Natural killer cell (primary cell): ENCODE measurements around the gene TSPOAP1. TPM values are rescaled to one million over a fixed set of nuclear protein-coding genes. Genes with fewer than 3 reads are reported as not detected.

Experiments used
- ATAC-seq, 3 donors: fragments of 150-1000 bp in 2 of 3; fragments of 200-7000 bp in 1 of 3; cut with Tn5 transposase; 1 replicate in 1 of 3; 2 replicates in 2 of 3; pipeline ENCODE4 v1.10.0; 2021; ENCODE audit warnings: mild to moderate bottlenecking in 2 of 3, moderate library complexity in 2 of 3
- DNase-seq, 2 donors: peaks; one replicate each; pipeline versions ENCODE4 v3.0.0 to v3.0.0-alpha.2; 2013 to 2021; ENCODE audit warnings: mixed read lengths in 1 of 2
- H3K27ac ChIP-seq: one replicate; pipeline ENCODE4 v1.5.1; 2013; ENCODE audit warnings: mild to moderate bottlenecking, low read length
- H3K27me3 ChIP-seq: one replicate; pipeline ENCODE4 v1.6.1; 2013; ENCODE audit warnings: low read length; ENCODE audit not compliant: control insufficient read depth, insufficient read depth
- H3K36me3 ChIP-seq: one replicate; pipeline ENCODE4 v1.6.1; 2013; ENCODE audit warnings: low read length; ENCODE audit not compliant: control insufficient read depth, insufficient read depth
- H3K4me1 ChIP-seq: one replicate; pipeline ENCODE4 v1.6.1; 2013; ENCODE audit warnings: low read length; ENCODE audit not compliant: control insufficient read depth, insufficient read depth
- H3K4me3 ChIP-seq: one replicate; pipeline ENCODE4 v1.5.1; 2013; ENCODE audit warnings: low read length
- H3K9me3 ChIP-seq: one replicate; pipeline ENCODE4 v1.6.1; 2013; ENCODE audit warnings: low read length; ENCODE audit not compliant: control insufficient read depth, insufficient read depth
- H3K27ac Mint-ChIP-seq, 2 donors: one replicate each; pipeline ENCODE4 v1.8.0; 2022; ENCODE audit warnings: mild to moderate bottlenecking in 2 of 2, mixed read lengths in 2 of 2, moderate library complexity in 1 of 2
- H3K27me3 Mint-ChIP-seq, 2 donors: one replicate each; pipeline ENCODE4 v1.8.0; 2022; ENCODE audit warnings: low read depth in 2 of 2, mixed read lengths in 2 of 2
- H3K36me3 Mint-ChIP-seq: one replicate; pipeline ENCODE4 v1.8.0; 2022; ENCODE audit warnings: mixed read lengths
- H3K4me1 Mint-ChIP-seq, 2 donors: one replicate each; pipeline ENCODE4 v1.8.0; 2022; ENCODE audit warnings: mixed read lengths in 2 of 2
- H3K4me3 Mint-ChIP-seq: one replicate; pipeline ENCODE4 v1.8.0; 2022; ENCODE audit warnings: mild to moderate bottlenecking, moderate library complexity, mixed read lengths
- H3K9me3 Mint-ChIP-seq, 2 donors: one replicate each; pipeline ENCODE4 v1.8.0; 2022; ENCODE audit warnings: mixed read lengths in 2 of 2
- WGBS: methylation state at CpG from one replicate; pipeline ENCODE4 v1.1.7; 2013; ENCODE audit warnings: missing lambda C conversion rate; ENCODE audit not compliant: insufficient coverage; 5-methylcytosine and 5-hydroxymethylcytosine counted together
- intact Hi-C: fragments of 100-400 bp; cut with micrococcal nuclease; formaldehyde crosslinking; loops from one replicate; pipeline ENCODE4 v1.14.2; 2022
- total RNA-seq, 4 donors: library from RNA; stranded (reverse); fragments of 120-200 nt in 1 of 4; gene quantifications; one replicate each; pipeline versions ENCODE4 v1.2.3 to v1.2.4, GENCODE V29; 2013 to 2022
- TF ChIP-seq, protein P1 (sequence below): fragments of 200-600 bp; IDR thresholded peaks from one replicate; pipeline ENCODE4 v1.8.0; 2022; ENCODE audit warnings: antibody characterized with exemption

TSPOAP1 gene
- total RNA-seq, 3 donors from 2014 or later (not counting 1 experiment from before 2014, with no cell fraction given) = 176 to 282 (median 246) TPM

DNA sequence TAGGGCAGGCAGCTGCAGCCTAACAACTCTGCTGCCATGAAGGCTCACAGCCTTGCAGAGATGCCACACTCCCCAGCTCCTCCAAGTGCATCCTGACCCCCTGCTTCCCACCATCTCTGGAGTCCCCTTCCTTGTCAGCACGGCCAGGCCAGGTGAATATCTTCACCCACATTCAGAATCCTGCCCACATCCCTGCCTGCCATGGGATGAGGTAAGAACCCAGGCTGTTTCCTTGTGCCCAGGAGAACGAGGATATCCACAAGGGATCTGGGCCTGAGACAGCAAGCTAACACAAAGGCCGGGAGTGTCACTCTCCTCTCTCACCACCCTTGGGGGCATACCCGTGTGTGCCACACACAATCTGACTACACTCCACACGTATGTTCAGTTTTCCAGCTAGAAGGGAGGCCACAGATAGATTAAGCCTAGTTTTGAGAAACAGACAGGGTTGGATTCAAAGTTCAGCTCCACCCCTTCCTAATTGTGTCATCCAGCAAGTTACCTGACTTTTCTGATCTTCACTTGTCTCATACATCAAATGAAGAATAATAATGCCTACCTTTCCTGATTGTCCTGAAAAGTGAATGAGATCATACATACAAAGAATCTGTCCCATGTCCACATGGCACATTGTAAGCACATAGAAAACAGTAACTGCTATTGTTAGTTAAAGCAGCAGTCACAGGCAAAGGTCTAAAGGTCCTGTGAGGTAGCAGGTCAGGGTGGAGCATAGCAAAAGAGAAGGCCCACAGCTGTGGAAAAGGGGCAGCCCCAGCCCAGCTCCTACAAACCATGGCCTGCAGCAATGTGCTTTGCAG, 40.8 kb upstream of the TSPOAP1 start:
- no peaks in the 10 kb centered on the region for H3K27me3 ChIP-seq
- no peaks in the 10 kb centered on the region for H3K9me3 ChIP-seq
- WGBS = 61% methylated on average over 5 of the region's 5 CpGs
- H3K4me3 ChIP-seq = no peak overlapping the region
- peak overlapping the region; percentile 24 for H3K27ac ChIP-seq
- H3K9me3 Mint-ChIP-seq = no peaks in the 10 kb centered on the region
- intact Hi-C loops = no loop called here
- TF ChIP-seq, protein P1, sequence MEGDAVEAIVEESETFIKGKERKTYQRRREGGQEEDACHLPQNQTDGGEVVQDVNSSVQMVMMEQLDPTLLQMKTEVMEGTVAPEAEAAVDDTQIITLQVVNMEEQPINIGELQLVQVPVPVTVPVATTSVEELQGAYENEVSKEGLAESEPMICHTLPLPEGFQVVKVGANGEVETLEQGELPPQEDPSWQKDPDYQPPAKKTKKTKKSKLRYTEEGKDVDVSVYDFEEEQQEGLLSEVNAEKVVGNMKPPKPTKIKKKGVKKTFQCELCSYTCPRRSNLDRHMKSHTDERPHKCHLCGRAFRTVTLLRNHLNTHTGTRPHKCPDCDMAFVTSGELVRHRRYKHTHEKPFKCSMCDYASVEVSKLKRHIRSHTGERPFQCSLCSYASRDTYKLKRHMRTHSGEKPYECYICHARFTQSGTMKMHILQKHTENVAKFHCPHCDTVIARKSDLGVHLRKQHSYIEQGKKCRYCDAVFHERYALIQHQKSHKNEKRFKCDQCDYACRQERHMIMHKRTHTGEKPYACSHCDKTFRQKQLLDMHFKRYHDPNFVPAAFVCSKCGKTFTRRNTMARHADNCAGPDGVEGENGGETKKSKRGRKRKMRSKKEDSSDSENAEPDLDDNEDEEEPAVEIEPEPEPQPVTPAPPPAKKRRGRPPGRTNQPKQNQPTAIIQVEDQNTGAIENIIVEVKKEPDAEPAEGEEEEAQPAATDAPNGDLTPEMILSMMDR = no peak
- H3K4me3 Mint-ChIP-seq = peak overlapping the region; percentile 77
- peak in 2 of 3 donors; percentile 52 to 57 for ATAC-seq
- H3K27me3 Mint-ChIP-seq = no peaks in the 10 kb centered on the region
- H3K4me1 Mint-ChIP-seq = peaks cover 40 to 47% of the 10 kb centered on the region in 2 donors
- peak overlapping the region; percentile 81 to 88 for H3K27ac Mint-ChIP-seq
- no peaks in the 10 kb centered on the region for H3K36me3 ChIP-seq
- no peak for DNase-seq
- H3K4me1 ChIP-seq = peaks cover 31% of the 10 kb centered on the region
- H3K36me3 Mint-ChIP-seq = no peaks in the 10 kb centered on the region

DNA sequence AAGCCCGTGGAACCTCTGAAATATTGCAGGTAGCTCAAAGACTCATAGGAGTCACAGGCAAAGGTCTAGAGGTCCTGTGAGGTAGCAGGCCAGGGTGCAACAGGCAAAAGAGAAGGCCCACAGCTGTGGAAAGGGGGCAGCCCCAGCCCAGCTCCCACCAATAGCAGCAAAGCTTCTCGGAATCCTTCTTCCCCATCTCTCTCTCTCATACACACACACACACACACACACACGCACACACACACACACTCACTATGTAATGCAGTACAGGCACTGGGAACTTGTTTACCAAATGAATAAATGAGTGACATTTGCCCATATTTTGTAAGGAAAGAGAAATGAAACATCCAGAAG, 40.2 kb upstream of the TSPOAP1 start:
- H3K36me3 Mint-ChIP-seq = no peaks in the 10 kb centered on the region
- intact Hi-C loops = no loop called here
- TF ChIP-seq, protein P1 = no peak
- ATAC-seq = no peak
- Histone ChIP-seq H3K27me3 (no peaks in the 10 kb centered on the region), H3K27ac (peak overlapping the region; percentile 24), H3K4me1 (peaks cover 31% of the 10 kb centered on the region), H3K36me3 (no peaks in the 10 kb centered on the region), H3K9me3 (no peaks in the 10 kb centered on the region), H3K4me3 (no peak overlapping the region)
- H3K4me1 Mint-ChIP-seq = peaks cover 43 to 47% of the 10 kb centered on the region in 2 donors
- 76% methylated on average over 2 of the region's 3 CpGs for WGBS
- H3K9me3 Mint-ChIP-seq = no peaks in the 10 kb centered on the region
- no peak overlapping the region for H3K4me3 Mint-ChIP-seq
- H3K27ac Mint-ChIP-seq = peak overlapping the region; percentile 81 to 88
- DNase-seq = no peak
- H3K27me3 Mint-ChIP-seq = no peaks in the 10 kb centered on the region

DNA sequence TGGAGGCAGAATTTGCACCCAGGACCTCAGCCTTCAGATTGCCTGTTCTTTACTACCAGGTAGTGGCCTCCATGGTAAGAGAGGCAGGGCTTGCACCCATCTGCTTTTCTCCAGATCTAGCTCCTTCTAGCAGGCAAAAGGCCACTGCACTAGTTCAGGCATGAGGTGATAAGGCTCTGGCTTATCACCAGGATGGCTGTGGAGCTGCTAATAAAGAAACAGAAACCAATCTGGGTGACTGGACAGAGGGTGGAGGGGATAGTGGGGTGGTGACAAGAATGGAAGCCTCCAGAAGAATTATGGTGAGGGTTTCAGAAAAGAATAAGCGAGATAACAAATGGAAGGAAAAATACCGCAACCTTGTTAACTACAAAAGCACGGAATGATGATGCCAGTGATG, 38.9 kb upstream of the TSPOAP1 start:
- Mint-ChIP-seq H3K27ac (no peak overlapping the region), H3K27me3 (no peaks in the 10 kb centered on the region), H3K4me3 (no peak overlapping the region), H3K9me3 (no peaks in the 10 kb centered on the region), H3K4me1 (peaks cover 40 to 42% of the 10 kb centered on the region in 2 donors), H3K36me3 (no peaks in the 10 kb centered on the region)
- H3K9me3 ChIP-seq = no peaks in the 10 kb centered on the region
- peaks cover 31% of the 10 kb centered on the region for H3K4me1 ChIP-seq
- TF ChIP-seq, protein P1 = no peak
- DNase-seq (no peak), ATAC-seq (no peak)
- 99% methylated on average over 3 of the region's 3 CpGs for WGBS
- no peaks in the 10 kb centered on the region for H3K27me3 ChIP-seq
- H3K36me3 ChIP-seq = no peaks in the 10 kb centered on the region
- no peak overlapping the region for H3K27ac ChIP-seq
- intact Hi-C loops = no loop called here
- H3K4me3 ChIP-seq = no peak overlapping the region
